ENCODE data around the gene DLAT.
"Not testable (repeated sequence)": the region's sequence is repeated elsewhere in the genome, so short reads cannot be mapped to it uniquely, and the experiment has no call there.

DLAT gene

DNA sequence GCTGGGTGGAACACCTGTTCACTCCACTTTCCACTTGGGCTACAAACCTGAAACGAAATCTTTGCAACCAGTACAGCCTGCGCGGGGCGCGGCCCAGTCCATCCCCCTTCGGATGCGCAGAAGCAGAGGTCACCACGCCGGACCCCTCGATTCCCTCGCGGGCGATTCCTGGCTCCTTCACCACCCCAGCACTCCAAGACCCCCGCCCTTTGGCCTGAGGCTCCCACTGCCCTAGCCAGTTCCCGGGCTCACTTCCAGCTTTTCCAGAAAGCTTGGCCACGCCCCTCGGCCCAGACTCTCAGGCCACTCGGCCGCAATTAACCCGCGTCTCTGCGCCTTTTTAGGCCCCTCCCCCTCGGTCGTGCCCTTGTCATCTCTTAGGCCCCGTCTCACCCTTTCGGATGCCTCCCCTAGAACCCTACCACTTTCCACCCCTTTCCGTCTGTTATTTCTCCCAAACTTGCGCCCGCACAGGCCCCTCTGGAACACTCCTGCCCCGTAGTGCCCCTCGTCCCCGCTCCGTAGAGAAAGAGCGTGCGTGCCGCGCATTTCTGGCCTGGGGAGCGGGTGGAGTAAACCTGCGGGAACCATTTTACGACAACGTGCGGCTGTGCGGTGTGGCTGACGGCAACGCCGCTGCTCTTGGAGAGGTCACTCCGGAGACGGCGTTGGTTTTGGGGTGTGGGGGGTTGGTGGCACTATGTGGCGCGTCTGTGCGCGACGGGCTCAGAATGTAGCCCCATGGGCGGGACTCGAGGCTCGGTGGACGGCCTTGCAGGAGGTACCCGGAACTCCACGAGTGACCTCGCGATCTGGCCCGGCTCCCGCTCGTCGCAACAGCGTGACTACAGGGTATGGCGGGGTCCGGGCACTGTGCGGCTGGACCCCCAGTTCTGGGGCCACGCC, at the start of gene DLAT:
DLAT (plus strand) TSS at position 636 of the 906 bp plus-strand sequence; CDS start at position 701, 65 bp downstream.
- DNase-seq, result peak; percentile 36 to 90 (median 77)

DNA sequence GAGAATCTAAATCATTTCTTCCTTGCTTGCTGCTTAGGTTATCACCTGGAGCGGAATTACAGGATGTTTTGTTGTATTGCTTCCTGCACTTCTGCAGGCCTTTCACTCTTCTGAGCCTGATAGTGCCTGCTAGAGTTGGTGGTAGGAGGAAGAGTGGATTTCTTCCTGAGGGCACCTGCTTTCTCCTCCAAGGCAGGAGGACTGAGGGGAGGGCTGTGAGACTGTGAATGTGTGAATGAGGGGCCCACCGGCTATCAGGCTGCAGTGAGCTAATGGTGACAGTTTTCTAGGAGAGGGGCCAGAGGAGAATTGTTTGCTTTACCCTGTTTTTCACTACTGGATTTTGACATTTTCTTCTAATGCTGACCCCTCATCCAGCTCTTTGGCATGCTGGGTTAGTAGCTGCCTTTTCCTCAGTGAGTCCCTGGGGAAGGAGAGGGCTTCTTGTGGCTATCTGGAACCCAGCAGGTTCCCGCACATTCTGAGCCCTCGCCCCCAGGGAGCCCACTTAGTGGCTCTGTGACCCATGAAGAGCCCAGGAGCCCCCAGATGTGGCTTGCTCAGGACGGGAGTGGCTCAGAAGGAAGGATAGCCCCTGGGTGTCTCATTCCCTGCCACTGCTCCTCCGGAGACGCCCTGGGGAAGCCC, 49.0 kb upstream of the DLAT start:
- DNase-seq, result peak in 5 of 51 donors; percentile 42 to 64 (median 49)

DNA sequence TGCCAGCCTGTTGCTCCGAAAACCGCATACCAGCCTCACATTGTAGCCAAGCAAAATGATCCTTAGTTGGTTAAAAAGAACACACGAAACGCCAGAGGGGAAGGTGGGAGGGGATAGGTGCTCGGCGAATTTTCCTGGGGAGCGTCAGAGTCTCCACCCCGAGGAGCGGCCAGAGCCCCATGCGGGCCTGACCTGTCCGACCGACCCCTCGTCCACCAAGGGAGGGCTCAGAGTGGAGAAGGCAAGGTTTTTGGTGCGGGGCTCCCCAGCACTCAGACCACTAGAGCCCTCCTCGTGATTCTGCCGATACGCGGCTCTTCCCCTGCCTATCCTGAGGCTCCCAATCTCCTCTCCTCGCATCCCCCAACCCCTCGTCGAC, 48.5 kb upstream of the DLAT start:
- peak in 11 of 51 donors; percentile 33 to 80 (median 51) for DNase-seq

DNA sequence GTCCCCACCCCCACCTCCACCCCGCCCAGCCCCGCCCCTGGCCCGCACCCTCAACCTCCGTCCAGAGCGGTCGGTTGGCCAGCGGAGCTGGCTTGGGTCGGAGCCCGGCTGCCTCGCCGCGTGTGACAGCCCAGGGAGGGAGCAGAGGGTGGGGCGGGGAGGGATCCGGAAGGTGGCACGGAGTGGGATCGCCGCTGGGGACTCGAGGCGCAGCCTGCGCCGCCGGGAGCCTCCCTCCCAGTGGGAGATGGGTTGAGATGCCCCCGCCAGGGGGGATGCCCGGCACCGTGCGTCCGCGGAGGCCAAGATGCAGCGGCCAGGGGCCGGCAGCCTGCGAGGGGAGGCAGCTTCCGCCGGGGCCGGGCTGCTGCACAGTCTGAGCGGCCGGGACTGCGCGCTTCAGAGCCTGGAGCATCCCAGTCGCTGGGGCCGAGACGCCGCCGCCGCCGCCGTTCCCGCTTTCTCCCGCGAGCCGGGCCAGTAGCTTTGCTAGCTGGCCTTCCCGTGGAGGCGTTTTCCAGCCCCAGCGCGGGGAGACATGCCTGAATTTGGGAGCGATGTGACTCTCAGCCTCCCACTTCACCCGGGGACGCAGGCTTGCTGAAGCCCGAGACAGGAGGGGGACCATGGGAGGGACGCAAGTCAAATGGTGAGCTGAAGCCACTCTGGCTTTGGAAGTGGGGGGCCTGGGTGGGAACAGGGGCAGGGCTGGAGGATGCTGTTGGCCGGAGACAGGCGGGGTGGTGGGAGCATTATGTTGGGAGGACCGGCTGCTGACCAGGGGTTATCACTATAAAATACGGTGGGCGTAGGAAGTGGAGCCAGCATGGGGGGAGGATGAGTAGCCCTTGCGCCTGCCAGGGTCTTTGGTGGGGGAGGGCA, 47.8 kb upstream of the DLAT start:
- peak in 49 of 51 donors; percentile 32 to 86 (median 67) for DNase-seq

DNA sequence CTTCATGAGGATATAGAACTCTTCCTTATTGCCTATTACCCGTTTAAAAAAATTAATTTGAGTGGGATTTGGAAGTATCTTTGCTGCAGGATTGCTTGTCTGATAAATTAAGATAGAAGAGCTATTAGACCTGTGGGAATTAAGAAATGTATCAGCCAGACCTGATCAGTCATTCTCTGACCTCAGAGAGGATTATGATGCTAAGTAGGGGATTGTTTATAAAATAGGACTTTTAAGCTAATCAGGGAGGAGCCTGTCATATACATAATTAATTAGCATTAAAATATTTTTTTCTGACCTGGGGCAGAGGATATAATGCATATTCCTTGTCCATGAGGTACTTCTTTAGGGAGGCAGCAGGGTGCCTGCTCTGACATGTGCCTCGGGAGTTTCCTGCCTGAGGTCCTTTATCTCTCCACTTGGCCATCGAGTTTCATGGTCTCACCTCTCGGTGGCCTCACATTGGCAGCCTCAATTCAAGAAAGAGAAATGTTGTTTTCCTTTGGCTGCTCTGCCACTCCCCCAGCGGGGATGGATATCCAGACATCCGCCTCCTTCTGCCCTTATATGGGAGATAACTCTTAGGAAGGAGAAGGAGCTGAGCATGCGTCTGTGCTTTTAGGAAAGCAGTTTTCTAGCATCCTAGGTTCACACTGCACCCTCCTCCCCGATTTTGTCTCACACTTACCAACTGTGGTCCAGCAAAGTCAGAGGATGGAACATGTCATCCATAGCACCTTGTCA, 47.0 kb upstream of the DLAT start:
- peak in 42 of 51 donors; percentile 9 to 88 (median 62) for DNase-seq

DNA sequence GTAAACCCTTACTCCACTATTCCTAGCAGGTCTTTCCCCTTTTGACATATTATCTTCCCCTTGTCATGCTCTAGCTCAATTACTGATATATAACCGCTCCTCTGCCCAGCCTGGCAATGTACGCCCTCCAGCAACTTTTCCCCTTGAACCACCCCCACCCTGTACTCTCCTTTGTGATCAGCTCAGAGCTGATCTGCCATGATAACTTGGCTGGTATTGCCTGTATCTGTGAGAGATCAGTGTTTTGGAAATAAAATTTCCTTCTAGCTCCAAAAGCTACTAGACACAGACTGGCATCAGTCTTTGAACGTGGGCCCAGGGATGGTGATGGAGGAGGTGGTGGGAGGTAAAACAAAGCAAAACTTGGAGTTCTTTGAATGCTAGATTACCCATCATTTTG, 45.1 kb upstream of the DLAT start:
- no peak for DNase-seq

DNA sequence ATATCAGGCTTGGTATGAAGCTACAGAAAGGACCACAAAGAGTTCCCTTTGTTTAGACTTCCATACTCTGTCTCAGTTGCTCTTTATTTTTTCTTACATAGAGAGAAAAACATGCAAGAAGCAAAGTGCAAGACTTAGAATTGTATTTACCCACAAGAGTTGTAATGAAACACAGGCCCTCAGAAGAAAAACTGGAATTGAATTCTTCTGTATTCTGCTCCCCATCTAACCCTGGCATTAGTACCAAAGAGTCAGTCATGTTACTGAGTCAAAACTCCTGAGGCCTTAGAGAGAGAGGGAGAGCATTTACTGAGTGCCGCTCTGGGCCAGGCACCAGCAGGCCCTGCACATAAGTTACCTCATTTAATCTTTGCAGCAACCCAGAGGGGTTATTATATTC, 43.9 kb upstream of the DLAT start:
- DNase-seq, result peak in 1 of 51 donors; percentile 71

DNA sequence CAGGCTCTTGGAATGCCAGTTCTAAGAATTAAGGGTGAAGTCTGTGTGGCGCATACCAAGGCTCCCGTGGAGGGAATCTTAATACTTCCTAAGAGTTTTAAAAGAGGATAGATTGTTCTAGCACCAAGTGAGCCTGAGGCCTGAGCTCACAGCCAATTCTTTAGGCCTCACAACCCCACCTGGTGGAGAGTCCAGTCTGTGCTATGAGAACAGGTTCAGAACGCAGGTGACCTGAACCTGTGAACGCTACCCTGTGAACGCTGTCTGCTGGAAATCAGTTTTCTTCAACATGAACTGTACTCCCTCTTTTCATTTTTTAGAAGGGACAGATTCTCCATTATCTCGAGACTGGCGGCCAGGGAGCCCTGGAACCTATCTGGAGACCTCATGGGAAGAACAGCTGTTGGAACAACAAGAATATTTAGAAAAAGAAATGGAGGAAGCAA, 43.2 kb upstream of the DLAT start:
- peak in 27 of 51 donors; percentile 3 to 66 (median 37) for DNase-seq

DNA sequence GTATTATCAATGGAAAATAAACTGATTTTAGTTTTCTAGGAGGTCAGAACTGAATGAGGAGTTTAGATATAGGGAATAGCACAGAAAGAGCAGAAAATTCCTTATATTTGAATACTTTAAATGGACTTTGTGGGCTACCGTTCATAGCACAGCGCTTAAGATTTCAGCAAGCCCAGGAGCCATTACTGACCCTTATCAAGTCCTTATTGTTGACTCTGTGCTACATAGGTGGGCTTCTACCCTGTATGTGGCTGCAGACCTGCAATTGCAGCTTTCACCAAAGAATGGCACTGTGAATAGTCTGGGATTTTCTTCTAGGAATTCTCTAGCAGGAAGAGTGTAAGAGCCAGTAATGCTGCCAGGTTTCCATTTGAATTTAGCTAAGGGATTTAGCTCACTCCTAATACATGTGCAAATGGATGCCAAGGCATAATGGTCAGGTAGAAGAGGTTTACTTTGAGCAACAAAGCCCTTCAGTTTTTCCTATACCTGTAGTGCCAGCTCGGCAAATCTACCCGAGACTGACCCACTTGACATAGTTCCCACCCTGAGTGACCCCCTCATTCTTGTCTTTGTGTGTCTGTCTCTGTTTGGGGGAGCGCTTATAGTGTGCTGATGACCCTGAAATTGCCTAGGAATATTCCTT, 42.5 kb upstream of the DLAT start:
- DNase-seq, result peak in 3 of 51 donors; percentile 34 to 52 (median 37)

DNA sequence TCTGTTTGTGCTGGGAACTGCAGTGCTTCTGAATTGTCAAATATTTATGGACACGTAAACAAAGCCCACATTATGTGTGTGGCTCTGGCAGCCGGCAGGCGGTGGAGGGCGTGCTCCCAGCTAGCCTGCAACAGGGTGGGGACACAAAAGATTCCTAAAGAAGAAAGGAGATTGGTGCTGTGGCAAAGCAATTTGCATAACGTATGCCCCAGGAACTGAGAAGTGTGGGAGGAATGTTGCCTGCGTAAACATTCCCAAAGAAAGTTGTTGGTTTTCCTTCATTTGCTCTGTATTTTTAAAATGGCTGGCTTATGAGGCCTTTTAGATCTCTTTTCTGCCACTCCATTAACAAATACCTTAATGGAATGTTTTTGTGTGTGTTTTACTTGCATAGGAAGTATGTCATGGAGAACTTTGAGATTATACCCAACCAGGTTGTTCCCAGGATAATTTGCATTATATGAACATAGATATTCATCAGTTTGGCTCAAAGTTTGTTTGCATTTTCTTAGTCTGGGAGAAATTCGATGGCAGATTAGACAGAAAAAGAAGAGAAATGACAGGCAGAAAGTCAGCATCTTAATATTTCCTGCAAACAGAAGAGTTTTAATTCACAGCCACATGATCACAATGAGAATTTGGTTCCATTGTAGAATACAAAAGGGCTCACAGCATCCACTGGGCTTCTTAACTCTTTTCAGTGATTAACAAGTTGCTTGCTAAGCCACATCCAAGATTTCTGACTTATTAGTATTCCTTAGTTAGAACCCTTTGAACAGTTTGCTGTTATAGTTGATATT, 41.8 kb upstream of the DLAT start:
- peak in 34 of 51 donors; percentile 2 to 79 (median 50) for DNase-seq

DNA sequence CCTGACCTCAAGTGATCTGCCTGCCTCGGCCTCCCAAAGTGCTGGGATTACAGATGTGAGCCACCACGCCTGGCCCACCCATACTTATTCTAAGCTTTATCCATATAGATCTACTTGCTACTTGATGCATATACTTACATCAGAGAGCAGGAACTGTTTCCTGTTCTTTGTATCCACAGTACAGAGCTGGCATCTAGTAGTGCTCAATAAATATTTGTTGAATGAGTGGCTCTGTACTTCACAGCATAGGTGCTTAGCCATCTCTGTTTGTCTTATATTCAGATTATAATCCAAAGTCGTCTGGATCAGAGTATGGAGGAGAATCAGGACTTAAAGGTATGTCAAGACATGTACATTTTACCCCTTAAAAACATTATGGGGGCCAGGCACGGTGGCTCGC, 38.6 kb upstream of the DLAT start:
- DNase-seq, result no peak

DNA sequence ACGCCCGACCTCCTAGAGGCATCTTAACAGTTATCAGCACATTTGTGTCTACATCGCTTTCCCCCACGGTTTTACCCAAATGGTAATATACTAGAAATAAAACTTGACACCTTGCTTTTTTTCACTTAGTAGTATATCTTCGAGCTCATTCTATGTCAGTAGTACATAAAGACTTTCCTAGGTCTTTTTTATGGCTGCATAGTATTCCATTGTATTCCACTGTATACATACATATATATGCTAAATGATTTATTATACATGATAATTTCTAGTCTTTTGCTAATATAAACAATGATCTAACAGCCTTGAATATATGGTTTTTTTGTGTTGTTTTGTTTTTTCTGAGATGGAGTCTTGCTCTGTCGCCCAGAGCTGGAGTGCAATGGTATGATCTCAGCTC, 34.8 kb upstream of the DLAT start:
- no peak for DNase-seq

DNA sequence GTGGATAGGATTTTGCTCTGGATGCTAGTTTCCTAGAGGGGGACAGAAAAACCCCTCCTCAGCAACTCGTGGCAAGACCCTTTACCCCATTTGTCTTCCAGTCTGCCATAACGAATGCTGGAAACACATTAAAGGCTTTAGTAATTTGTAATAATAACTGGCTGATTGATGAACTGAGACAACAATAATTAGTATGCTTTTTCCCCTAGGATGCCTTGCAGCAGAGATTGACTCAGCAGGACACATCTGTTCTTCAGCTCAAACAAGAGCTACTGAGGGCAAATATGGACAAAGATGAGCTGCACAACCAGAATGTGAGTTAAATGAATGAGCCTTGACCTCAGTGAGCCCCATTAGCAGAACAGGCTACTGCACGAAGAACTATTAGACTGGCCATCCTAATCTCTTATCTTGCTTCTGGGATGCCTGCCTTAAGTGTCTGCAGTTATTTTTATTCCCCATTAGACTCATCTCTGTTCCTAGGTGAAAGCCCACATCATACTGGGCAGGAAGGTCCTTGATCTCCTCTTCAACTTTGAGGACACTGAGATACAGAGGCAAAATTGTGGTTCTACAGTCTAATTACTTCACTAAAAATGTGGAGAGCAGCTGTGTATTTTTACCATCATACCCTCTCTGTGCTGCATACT, 32.9 kb upstream of the DLAT start:
- no peak for DNase-seq

DNA sequence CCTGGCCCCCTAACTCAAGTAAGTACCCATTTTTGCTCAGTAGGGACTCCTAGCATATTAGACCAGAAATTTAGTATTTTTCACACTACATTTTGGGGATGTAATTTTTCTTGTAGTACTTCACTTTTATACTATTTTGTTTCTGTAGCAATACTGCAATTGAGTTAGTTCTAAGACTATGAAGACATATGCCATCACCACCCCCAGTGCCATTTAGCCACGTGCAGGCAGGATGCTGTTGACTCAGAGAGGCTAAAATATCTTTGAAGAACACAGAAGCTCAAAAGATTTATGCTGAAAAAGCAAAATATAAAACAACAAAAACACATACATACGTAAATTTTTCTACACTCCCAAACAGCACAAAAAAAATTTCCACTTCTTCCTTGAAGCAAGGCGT, 29.1 kb upstream of the DLAT start:
- DNase-seq, result no peak

DNA sequence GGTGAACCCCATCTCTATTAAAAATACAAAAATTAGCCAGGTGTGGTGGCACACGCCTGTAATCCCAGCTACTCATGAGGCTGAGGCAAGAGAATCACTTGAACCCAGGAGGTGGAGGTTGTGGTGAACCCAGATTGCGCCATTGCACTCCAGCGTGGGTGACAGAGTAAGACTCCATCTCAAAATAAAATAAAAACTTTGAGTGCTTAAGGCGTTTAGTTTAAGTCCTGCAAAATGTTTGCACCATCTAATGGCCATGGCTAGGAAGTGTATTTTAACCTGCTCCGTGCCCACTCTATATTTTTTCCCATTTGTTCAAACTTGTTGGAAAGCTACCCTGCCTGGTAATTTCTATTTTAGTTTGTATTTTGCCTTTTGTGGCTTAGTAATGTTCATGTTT, 28.5 kb upstream of the DLAT start:
- DNase-seq, result not testable (repeated sequence)

DNA sequence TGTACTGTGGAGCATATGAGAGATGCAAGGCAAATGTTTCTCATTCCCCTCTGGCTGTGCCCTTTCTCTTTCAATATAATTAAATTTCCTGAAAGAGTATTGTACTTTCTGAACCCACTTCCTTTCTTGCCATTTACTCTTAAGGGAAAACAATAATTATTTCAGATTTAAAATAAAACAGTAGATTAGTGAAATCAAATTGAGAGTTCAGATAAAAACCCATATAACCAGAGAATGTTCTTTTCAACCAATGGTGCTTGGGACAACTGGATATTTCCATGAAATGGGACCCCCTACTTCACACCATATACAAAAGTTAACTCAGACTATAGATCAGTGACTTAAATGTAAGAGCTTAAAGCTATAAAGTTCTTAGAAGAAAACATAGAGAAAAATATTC, 26.1 kb upstream of the DLAT start:
- DNase-seq, result no peak

DNA sequence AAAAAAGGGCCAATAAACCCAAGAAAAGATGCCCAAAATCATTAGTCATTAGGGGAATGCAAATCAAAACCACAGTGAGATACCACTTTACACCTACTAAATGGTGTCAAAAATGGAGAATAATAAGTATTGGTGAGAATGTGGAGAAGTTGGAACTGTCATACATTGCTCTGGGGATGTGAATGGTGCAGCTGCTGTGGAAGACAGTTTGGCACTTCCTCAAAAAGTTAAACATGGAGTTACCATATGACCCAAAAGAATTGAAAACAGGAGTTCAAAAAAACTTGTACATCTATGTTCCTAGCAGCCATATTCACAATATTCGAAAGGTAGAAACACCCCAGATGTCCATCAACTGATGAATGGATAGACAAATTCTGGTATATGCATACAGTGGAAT, 24.5 kb upstream of the DLAT start:
- DNase-seq, result no peak

DNA sequence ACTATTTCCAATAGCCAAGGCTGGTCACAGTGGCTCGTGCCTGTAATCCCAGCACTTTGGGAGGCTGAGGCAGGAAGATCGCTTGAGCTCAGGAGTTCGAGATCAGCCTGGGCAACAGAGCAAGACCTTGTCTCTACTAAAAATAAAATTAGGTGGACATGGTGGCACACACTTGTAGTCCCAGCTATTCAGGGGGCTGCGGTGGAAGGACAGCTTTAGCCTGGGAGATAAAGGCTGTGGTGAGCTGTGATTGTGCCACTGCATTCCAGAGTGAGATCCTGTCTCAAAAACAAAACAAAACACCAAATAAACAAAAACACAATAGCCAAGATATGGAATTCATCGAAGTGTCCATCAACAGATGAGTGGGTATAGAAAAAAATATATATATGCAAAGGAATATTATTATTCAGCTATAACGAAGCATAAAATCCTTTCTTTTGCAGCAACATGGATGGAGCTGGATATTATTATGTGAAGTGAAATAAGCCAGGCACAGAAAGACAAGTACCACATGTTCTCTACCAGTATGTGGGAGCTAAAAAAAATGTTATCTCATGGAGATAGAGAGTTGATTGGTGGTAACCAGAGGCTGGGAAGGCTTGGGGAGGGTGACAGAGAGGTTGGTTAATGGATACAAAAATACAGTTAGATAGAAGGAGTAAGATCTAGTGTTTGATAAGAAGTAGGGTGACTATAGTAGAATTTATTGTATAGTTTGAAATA, 22.6 kb upstream of the DLAT start:
- DNase-seq, result no peak

All from hypothalamus (tissue), 51 donors.